ENCODE measurements around the gene CDC6.
A peak's percentile ranks its signal among the peaks of the same experiment; 100 is the strongest.
"Not testable (repeated sequence)": the region's sequence is repeated elsewhere in the genome, so short reads cannot be mapped to it uniquely, and the experiment has no call there.

CDC6 gene

GRCh38 chr17:40290629-40291280 is 3.1 kb downstream of the CDC6 start:
- peak; percentile 83 for DNase-seq

DNA sequence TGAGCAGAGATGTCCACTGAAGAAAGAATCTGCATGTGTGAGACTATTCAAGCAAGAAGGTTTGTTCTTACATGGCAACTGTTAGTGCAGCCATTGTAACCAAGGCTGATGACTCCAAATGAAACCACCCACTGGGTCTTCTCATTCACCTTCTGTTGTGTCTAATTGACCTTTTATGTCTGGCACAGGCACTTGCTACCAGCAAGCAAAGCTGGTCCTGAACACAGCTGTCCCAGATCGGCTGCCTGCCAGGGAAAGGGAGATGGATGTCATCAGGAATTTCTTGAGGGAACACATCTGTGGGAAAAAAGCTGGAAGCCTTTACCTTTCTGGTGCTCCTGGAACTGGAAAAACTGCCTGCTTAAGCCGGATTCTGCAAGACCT is 3.6 kb downstream of the CDC6 start:
- DNase-seq = no peak

- DNase-seq = no peak
These were observed 5.7 kb downstream of the CDC6 start for GRCh38 chr17:40293363-40293762.

GRCh38 chr17:40295488-40296436 is 8.1 kb downstream of the CDC6 start:
- DNase-seq = no peak

GRCh38 chr17:40297511-40297910 is 9.8 kb downstream of the CDC6 start:
- DNase-seq = no peak

- DNase-seq = no peak
These were observed 11.0 kb downstream of the CDC6 start for GRCh38 chr17:40298726-40299125.

DNA sequence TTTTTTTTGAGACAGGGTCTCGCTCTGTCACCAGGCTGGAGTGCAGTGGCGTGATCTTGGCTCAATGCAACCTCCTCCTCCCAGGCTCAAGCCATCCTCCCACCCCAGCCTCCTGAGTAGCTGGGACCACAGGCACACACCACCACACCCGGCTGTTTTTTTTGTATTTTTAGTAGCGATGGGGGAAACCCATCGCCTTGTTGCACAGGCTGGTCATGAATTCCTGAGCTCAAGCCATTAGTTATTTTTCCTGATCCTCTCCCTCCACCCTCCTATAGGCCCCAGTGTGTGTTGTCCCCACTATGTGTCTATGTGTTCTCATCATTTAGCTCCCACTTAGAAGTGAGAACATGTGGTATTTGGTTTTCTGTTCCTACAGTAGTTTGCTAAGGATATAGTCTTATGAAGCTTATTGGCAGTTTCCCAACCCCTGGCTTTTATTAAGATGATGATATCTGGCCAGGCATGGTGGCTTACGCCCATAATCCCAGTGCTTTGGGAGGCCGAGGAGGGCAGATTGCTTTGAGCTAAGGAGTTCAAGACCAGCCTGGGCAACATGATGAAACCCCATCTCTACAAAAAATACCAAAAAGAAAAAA is 11.6 kb downstream of the CDC6 start:
- peak; percentile 19 for DNase-seq

DNA sequence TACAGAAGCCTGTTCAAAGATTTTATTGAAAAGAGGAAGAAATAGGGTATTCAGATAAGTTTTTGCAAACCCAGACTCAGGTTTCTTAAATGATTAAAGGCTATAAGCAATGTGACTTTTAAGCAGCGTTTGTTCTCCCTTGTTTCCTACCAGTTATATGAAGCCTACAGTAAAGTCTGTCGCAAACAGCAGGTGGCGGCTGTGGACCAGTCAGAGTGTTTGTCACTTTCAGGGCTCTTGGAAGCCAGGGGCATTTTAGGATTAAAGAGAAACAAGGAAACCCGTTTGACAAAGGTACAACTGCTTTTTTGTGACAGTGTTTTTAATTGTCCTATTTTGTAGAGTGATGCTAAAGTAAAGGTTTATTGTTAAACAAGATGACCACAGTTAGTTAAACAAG is 13.6 kb downstream of the CDC6 start:
- DNase-seq = peak; percentile 47

DNA sequence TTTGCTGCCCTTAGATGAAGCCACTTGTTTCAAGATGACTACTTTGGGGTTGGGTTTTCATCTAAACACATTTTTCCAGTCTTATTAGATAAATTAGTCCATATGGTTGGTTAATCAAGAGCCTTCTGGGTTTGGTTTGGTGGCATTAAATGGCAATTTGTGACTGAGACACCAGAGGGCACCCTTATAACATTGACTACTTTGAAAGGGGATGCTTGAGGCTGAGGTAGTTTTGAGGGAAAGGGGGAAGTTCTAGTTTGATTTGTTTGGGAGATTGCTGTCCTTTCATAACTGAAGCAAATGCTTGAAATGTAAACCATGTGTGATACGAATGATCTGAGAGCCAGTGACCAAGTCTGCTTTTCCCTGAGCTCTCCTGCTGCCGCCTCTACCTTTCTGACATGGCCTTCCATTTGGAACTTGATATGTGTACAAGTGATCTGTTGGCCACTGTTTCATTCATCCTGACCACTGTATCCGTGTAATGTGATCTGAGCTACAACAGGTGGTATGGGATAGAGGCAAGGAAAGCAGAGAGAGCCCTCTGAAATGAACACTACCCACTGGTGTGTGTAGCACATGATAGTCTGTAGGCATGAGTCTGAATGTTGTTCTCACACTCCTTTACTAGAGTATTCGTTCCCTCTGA is 15.5 kb downstream of the CDC6 start:
- peak; percentile 76 for DNase-seq

DNA sequence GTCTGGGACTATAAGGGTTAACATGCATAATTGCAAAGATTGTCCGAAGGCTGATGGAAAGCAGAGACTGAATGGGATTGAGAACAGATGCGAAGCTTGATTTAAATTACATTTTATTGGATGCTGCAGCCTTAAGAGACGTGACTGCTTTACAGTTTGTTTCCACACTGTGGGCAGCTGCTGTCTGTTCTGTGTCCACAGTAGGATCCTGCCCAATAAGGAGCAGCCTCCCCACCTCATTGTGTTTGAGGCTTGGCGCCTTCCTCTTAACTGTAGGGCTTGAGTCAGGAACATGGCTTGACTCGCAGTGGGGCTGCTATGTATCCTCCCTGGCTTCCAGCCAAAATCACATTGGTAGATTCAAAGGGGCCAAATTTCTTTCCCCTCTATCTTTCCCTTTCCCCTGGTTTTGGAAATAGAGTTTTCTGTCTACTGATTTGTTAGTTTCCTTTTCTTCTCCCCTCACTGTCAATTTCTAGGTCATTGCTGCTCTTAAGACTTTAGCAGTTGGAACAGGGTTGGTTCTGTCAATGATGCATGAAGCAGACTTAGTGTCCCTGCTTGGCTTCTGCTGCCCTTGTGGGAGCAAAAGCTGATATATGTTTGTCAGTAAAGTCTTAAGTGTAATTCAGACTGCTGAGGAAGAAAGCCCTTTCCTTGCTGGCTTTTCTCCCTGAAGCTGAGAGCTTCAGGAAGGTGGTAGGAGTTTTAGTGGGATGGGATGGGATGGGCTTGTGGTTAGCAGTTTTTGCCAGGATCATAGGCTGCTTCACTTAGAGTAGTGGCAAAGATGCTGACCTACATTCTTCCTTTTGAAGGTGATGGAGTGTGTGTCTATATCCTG is 16.3 kb downstream of the CDC6 start:
- DNase-seq = peak; percentile 35

- DNase-seq = not testable (repeated sequence)
These were observed 16.8 kb downstream of the CDC6 start for GRCh38 chr17:40304552-40304863.

DNA sequence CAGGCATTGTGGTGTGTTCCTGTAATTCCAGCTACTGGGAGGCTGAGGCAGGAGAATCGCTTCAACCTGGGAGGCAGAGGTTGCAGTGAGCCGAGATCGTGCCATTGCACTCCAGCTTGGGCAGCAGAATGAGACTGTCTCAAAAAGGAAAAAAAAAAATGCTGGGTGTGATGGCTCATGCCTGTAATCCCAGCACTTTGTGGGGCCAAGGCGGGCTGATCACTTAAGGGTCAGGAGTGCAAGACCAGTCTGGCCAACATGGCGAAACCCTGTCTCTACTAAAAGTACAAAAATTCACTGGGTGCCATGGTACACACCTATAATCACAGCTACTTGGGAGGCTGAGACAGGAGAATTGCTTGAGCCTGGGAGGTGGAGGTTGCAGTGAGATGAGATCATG is 17.2 kb downstream of the CDC6 start:
- DNase-seq = not testable (repeated sequence)

GRCh38 chr17:40306395-40306794 is 18.7 kb downstream of the CDC6 start:
- DNase-seq = no peak

GRCh38 chr17:40307001-40307730 is 19.5 kb downstream of the CDC6 start:
- peak; percentile 50 for DNase-seq

DNA sequence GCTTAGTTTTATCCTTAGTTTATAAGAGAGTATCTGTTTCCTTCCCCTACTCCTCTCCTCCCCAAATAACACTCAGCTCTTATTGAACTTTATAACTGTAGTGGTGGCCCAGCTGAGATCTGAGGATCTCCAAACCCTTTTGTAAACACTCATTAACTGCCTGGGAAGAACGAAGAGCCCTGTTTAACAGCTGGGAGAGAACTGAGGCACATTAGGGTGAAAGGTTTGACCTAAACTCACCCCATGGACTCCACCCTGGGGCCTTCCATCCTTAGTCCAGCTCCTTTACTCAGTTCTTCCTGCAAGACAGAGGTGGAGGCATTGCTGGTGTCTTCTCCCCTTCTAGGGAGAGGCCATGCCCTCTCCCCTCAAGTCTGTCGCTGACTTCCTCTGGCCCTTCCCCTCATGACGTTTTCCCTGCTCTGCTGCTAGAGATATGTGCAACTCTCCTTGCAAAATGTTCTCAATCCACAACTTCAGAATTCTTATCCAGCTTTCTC is 20.1 kb downstream of the CDC6 start:
- no peak for DNase-seq

DNA sequence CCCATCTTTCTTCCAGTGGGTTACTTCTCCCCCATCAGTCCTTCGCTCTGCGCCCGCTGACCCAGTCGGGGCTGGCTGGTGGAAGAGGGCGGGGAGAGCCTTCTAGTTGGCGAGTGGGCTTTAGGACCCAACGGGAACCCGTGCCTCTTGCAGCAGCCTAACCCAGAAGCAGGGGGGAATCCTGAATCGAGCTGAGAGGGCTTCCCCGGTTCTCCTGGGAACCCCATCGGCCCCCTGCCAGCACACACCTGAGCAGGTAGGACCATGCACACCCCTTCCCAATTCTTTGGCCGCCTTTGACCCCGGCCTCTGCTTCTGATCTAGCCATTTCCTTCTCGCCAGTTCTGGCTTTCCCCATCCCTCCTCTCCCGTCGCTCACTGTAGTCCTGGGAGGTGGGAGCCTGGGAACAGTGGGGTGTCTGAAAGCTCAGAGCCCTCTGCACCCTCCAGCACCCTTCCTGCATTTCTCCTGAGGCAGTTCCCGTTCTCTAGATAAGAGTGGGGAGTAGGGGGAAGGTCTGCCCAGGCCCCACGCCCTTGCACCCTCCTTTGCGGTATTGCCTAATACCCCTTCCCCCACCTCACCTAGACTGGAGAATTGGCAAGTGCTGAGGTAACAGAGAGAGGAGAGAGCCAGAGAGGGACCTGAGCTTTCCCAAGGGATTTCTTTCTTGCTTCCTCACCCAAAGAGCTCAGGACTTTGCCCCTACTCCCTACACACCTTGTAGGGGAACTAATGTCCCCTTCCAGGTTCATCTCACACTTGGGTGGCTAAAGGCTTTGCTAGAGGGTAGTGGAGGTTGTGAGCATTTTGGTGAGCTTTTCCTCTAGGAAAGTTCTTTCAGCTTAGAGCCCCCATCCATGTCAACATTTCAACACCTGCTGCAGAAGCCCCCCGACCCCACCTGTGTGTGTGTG is 21.6 kb downstream of the CDC6 start, which contains the start of gene RARA:
TSS of gene RARA (plus strand) at position 150 of the 918 bp plus-strand sequence. CDS start 22,039 bp downstream, outside the sequence.
- DNase-seq = peak; percentile 78

DNA sequence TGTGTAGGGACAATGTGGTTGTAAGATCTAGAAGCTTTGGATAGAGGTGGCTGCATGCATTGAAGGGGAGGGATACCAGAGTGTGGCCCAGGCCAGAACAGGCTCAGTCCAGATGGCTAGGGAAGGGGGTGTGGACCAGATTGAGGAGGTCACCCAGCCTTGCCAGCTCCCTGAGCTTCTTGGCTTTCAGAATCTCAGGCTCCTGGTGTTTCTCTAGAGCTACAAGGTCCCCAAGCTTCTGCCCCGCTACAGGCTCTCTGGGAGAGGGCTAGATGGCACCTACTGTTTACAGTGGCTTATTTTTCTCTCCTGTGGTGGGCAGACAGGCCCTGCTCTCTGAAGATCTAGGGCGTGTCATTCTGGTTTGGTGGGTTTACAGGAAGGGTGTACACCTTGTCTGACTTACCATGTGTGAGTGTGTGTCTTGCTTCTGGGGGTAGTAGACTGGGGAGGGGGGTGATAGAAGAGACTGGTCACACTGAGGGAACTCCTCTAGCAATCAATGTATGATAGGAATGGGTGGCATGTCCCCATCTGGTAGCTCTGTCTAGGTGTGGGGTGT is 22.4 kb downstream of the CDC6 start:
- no peak for DNase-seq

- peak; percentile 45 for DNase-seq
These were observed 23.3 kb downstream of the CDC6 start for GRCh38 chr17:40310882-40311391.

- no peak for DNase-seq
These were observed 23.9 kb downstream of the CDC6 start for GRCh38 chr17:40311575-40311974.

Measured in NCI-H82 (cell line).